T-helper 1 cell treated with Interleukin-12 subunit alpha and Interleukin-12 subunit beta and Interleukin-4 antibody, amounts not matched to agents 30 μg/mL and 1 μg/mL, for 36 hours (primary cell): ENCODE results near the gene DACT3.
"Not testable (repeated sequence)": the region's sequence is repeated elsewhere in the genome, so short reads cannot be mapped to it uniquely, and the experiment has no call there.

Source experiments
- H3K27ac Mint-ChIP-seq: one replicate; pipeline ENCODE4 v1.8.0; 2021; ENCODE audit warnings: mild to moderate bottlenecking, mixed read lengths
- H3K27me3 Mint-ChIP-seq: one replicate; pipeline ENCODE4 v1.8.0; 2021; ENCODE audit warnings: low read depth, mixed read lengths
- H3K36me3 Mint-ChIP-seq: one replicate; pipeline ENCODE4 v1.8.0; 2021; ENCODE audit warnings: low read depth, mixed read lengths
- H3K4me1 Mint-ChIP-seq: one replicate; pipeline ENCODE4 v1.8.0; 2021; ENCODE audit warnings: low read depth, mixed read lengths
- H3K4me3 Mint-ChIP-seq: one replicate; pipeline ENCODE4 v1.8.0; 2021; ENCODE audit warnings: mild to moderate bottlenecking, moderate library complexity, mixed read lengths
- H3K9me3 Mint-ChIP-seq: one replicate; pipeline ENCODE4 v1.8.0; 2021; ENCODE audit warnings: mixed read lengths

Gene DACT3

GRCh38 chr19:46633130-46633529, 27.9 kb downstream of the DACT3 start:
- peak overlapping the region; percentile 82 for H3K4me3 Mint-ChIP-seq
- peaks cover 20% of the 10 kb centered on the region for H3K4me1 Mint-ChIP-seq
- peak overlapping the region; percentile 85 for H3K27ac Mint-ChIP-seq
- no peaks in the 10 kb centered on the region for H3K36me3 Mint-ChIP-seq
- no peaks in the 10 kb centered on the region for H3K27me3 Mint-ChIP-seq
- H3K9me3 Mint-ChIP-seq, result no peaks in the 10 kb centered on the region

GRCh38 chr19:46631481-46631880, 29.5 kb downstream of the DACT3 start:
- Mint-ChIP-seq H3K27me3 (no peaks in the 10 kb centered on the region), H3K4me3 (no peak overlapping the region), H3K36me3 (no peaks in the 10 kb centered on the region), H3K4me1 (peaks cover 20% of the 10 kb centered on the region), H3K27ac (no peak overlapping the region), H3K9me3 (no peaks in the 10 kb centered on the region)

DNA sequence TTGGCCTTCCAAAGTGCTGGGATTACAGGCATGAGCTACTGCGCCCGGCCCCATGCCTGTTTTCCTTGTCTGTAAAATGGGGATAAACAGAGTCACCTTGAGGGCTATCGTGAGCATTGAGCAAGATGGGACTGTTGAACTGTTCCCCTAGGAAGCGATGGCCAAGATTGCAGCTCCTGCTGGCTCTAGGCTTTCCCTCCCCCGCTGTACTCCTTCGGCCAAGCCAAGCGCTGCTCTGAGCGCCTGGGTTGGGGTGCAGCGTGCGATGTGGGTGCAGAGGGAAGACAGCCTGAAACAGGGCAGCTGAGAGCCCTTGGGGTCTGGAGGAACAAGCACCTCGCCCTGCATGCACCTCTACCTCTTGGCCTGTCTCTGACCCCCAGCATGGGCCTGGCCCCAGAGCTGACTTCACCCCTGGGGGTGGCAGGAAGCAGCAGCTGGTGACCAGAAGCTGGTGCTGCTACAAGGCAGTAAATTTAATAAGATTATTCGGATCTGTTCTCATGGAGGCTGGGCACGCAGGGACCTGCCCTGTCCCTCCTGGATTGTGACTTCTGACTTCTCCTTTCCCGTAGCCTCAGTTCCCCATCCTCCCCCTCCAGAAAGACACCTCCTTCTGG, 30.3 kb downstream of the DACT3 start:
- H3K4me3 Mint-ChIP-seq, result no peak overlapping the region
- H3K27ac Mint-ChIP-seq, result no peak overlapping the region
- peaks cover 20% of the 10 kb centered on the region for H3K4me1 Mint-ChIP-seq
- H3K27me3 Mint-ChIP-seq, result no peaks in the 10 kb centered on the region
- no peaks in the 10 kb centered on the region for H3K36me3 Mint-ChIP-seq
- no peaks in the 10 kb centered on the region for H3K9me3 Mint-ChIP-seq

DNA sequence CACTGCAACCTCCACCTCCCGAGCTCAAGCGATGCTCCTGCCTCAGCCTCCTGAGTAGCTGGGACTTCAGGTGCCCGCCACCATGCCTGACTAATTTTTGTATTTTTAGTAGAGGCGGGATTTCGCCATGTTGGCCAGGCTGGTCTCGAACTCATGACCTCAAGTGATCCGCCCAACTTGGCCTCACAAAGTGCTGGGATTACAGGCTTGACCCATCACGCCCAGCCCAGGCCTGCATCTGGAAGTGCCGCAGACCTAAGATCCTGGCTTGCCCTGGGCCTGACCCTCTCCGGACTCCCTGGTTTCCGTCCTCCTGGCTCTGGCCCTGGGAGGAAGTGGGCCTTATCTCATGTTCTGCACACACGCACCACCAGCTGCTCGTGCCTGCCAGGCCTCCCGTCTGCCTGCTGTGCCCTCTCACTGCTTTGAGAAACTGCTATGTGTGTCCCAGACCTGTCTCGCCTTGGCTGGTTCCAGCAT, 31.4 kb downstream of the DACT3 start:
- no peak overlapping the region for H3K27ac Mint-ChIP-seq
- H3K4me3 Mint-ChIP-seq, result no peak overlapping the region
- peaks cover 26% of the 10 kb centered on the region for H3K4me1 Mint-ChIP-seq
- H3K27me3 Mint-ChIP-seq, result no peaks in the 10 kb centered on the region
- peaks cover 3% of the 10 kb centered on the region for H3K36me3 Mint-ChIP-seq
- H3K9me3 Mint-ChIP-seq, result no peaks in the 10 kb centered on the region

DNA sequence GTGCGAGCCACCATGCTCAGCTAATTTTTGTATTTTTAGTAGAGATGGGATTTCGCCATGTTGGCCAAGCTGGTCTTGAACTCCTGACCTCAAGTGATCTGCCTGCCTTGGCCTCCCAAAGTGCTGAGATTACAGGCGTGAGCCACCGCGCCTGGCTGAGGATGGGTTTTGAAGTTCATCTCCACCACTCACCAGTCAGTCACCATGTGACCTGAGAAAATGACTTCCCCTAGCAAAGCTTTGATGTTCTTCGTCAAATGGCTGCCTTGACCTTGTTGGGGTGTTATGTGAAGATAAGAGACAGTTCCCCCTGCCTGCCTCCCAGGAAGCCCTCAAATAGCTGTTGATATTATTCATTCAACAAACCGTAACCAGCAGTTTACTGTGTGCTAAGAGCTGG, 32.0 kb downstream of the DACT3 start:
- not testable (repeated sequence) for H3K27ac Mint-ChIP-seq, H3K36me3 Mint-ChIP-seq, H3K9me3 Mint-ChIP-seq, H3K27me3 Mint-ChIP-seq, H3K4me3 Mint-ChIP-seq
- H3K4me1 Mint-ChIP-seq, result peaks cover 27% of the 10 kb centered on the region

DNA sequence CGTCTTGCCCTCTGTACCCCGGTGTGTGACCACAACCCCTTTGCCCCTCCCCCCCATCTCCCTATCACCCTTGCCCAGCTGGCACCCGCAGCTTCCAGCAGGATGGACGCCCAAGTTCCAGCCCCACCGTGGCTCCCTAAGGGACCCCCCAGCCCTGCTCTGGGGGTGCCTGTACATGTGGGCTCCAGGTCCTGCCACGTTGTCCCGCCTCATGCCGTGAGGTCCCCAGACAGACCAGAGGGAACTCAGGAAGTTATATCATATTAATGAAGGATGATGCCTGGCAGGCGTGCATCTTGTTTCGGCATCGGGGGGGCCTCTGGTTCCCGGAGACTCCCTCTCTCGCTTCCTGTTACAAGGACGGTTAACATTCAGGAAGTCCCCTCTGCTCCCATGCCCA, 34.5 kb downstream of the DACT3 start:
- Mint-ChIP-seq H3K4me3 (peak overlapping the region; percentile 51), H3K4me1 (peaks cover 30% of the 10 kb centered on the region)

GRCh38 chr19:46625731-46626130, 35.3 kb downstream of the DACT3 start:
- H3K9me3 Mint-ChIP-seq, result no peaks in the 10 kb centered on the region

More for the DNA sequence above, 34.5 kb downstream of the DACT3 start:
- Mint-ChIP-seq H3K27me3 (no peaks in the 10 kb centered on the region), H3K9me3 (no peaks in the 10 kb centered on the region), H3K27ac (peak overlapping the region; percentile 82), H3K36me3 (peaks cover 18% of the 10 kb centered on the region)

GRCh38 chr19:46624958-46625661, 35.9 kb downstream of the DACT3 start, which contains the start of gene PTGIR:
PTGIR (minus strand) TSS chr19:46625089; CDS start chr19:46624225, 864 bp downstream.
- peak within 1 kb of the TSS; percentile 92 for H3K27ac Mint-ChIP-seq
- H3K4me3 Mint-ChIP-seq, result peak within 1 kb of the TSS; percentile 96
- no peaks in the 10 kb centered on the region for H3K27me3 Mint-ChIP-seq
- no peaks in the 10 kb centered on the region for H3K9me3 Mint-ChIP-seq
- H3K36me3 Mint-ChIP-seq, result peaks cover 29% of the 10 kb centered on the region
- peaks cover 40% of the 10 kb centered on the region for H3K4me1 Mint-ChIP-seq

More at GRCh38 chr19:46625731-46626130, 35.3 kb downstream of the DACT3 start:
- peaks cover 23% of the 10 kb centered on the region for H3K36me3 Mint-ChIP-seq
- no peak overlapping the region for H3K4me3 Mint-ChIP-seq
- no peaks in the 10 kb centered on the region for H3K27me3 Mint-ChIP-seq
- H3K27ac Mint-ChIP-seq, result no peak overlapping the region
- peaks cover 35% of the 10 kb centered on the region for H3K4me1 Mint-ChIP-seq

DNA sequence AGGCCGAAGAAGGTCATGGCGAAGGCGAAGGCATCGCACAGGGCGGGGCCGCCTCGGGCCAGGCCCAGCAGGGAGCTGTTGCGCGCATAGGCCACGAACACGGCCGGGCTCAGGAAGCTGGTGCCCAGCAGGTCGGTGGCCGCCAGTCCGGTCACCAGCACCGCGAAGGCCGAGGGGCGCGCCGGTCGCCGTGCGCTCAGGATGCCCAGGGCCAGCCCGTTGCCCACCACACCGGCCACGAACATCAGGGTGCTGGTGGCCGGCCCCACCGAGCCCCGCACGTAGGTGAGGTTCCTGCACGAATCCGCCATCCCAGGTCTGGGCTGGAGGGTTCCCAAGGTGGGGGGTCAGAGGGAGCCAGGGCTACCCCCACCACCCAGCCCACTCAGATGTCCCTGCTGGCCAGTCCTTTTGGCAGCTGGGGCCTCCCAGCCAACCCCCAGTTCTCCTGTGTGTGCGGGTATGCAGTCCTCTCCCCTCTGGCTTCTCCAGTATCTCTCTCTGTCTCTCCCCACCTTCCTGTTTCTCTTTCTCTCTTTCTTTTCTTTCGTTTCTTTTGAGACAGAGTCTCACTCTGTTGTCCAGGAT, 37.0 kb downstream of the DACT3 start:
- Mint-ChIP-seq H3K9me3 (no peaks in the 10 kb centered on the region), H3K4me1 (peaks cover 48% of the 10 kb centered on the region), H3K36me3 (peaks cover 33% of the 10 kb centered on the region)

DNA sequence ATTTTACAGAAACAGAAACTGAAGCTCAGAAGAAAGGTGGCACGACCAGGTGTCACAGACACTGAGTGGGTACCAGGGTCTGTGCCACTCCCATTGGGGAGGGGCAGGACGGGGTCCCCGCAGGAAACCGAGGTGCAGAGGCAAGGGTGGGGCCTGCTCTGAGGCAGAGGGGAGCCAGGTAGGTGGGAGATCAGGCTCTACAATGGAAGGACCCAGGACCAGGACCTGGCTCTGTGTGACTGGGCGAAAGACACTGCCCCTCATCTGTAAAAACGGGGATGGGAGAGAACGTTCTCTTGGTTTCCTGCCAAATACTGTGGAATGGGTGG, 38.9 kb downstream of the DACT3 start:
- peaks cover 54% of the 10 kb centered on the region for H3K4me1 Mint-ChIP-seq
- no peaks in the 10 kb centered on the region for H3K9me3 Mint-ChIP-seq
- H3K36me3 Mint-ChIP-seq, result peaks cover 33% of the 10 kb centered on the region
- no peaks in the 10 kb centered on the region for H3K27me3 Mint-ChIP-seq
- H3K4me3 Mint-ChIP-seq, result peak overlapping the region; percentile 88
- peak overlapping the region; percentile 90 for H3K27ac Mint-ChIP-seq

More for the DNA sequence above, 37.0 kb downstream of the DACT3 start:
- no peaks in the 10 kb centered on the region for H3K27me3 Mint-ChIP-seq
- H3K4me3 Mint-ChIP-seq, result peak overlapping the region; percentile 96
- H3K27ac Mint-ChIP-seq, result peak overlapping the region; percentile 92

- Mint-ChIP-seq H3K4me1 (peaks cover 60% of the 10 kb centered on the region), H3K27ac (peak overlapping the region; percentile 90), H3K27me3 (no peaks in the 10 kb centered on the region), H3K4me3 (peak overlapping the region; percentile 88), H3K9me3 (no peaks in the 10 kb centered on the region), H3K36me3 (peaks cover 36% of the 10 kb centered on the region)
These were observed 39.5 kb downstream of the DACT3 start for GRCh38 chr19:46621191-46622117.

DNA sequence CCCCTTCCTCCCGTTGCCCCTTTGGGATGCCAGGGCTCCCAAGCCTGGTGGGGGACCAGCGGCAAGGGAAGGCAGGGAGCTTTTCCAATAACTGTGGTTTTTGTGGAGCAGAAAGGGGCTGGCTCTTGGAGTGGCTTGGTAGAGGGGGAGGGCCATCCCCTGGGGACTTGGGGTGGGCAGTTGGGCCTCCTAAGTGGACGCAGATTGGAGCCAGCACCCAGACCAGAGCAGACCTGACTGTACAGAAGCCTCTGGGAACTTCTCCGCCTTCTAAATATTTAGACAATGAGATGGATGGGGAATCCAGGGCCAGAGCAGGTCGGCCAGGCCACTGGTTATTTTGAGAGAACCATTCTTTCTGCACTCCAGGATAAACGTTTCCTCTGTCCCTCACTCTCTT, 40.3 kb downstream of the DACT3 start:
- Mint-ChIP-seq H3K36me3 (peaks cover 36% of the 10 kb centered on the region), H3K4me3 (peak overlapping the region; percentile 88), H3K27me3 (no peaks in the 10 kb centered on the region)

GRCh38 chr19:46620267-46620666, 40.7 kb downstream of the DACT3 start:
- peak overlapping the region; percentile 92 for H3K27ac Mint-ChIP-seq
- H3K4me1 Mint-ChIP-seq, result peaks cover 61% of the 10 kb centered on the region
- H3K4me3 Mint-ChIP-seq, result peak overlapping the region; percentile 78
- no peaks in the 10 kb centered on the region for H3K9me3 Mint-ChIP-seq
- H3K36me3 Mint-ChIP-seq, result peaks cover 36% of the 10 kb centered on the region
- H3K27me3 Mint-ChIP-seq, result no peaks in the 10 kb centered on the region

More for the DNA sequence above, 40.3 kb downstream of the DACT3 start:
- Mint-ChIP-seq H3K4me1 (peaks cover 64% of the 10 kb centered on the region), H3K9me3 (no peaks in the 10 kb centered on the region), H3K27ac (peak overlapping the region; percentile 92)

GRCh38 chr19:46618670-46619231, 42.2 kb downstream of the DACT3 start:
- Mint-ChIP-seq H3K4me1 (peaks cover 60% of the 10 kb centered on the region), H3K27ac (peak overlapping the region; percentile 92), H3K9me3 (no peaks in the 10 kb centered on the region), H3K27me3 (no peaks in the 10 kb centered on the region), H3K36me3 (peaks cover 34% of the 10 kb centered on the region), H3K4me3 (peak overlapping the region; percentile 78)
